HPDE6-E6E7 (cell line): ENCODE data around the gene BPIFB2.

Experiments
- DNase-seq: peaks from one replicate; pipeline ENCODE4 v3.0.0; 2011; ENCODE audit warnings: missing footprints; ENCODE audit errors: extremely low spot score

Gene BPIFB2

GRCh38 chr20:32984631-32985354 is 22.7 kb upstream of the BPIFB2 start:
- DNase-seq = no peak

GRCh38 chr20:32985596-32985995 is 21.9 kb upstream of the BPIFB2 start:
- no peak for DNase-seq

- DNase-seq = no peak
Observed at GRCh38 chr20:32986331-32986966, 21.1 kb upstream of the BPIFB2 start.

GRCh38 chr20:32987044-32987825 is 20.3 kb upstream of the BPIFB2 start:
- no peak for DNase-seq

GRCh38 chr20:32988008-32988407 is 19.5 kb upstream of the BPIFB2 start:
- no peak for DNase-seq

GRCh38 chr20:32989507-32990283 is 17.8 kb upstream of the BPIFB2 start:
- no peak for DNase-seq

GRCh38 chr20:32990426-32990825 is 17.1 kb upstream of the BPIFB2 start:
- DNase-seq = no peak

GRCh38 chr20:32991383-32991782 is 16.1 kb upstream of the BPIFB2 start:
- DNase-seq = no peak

- DNase-seq = no peak
Observed at GRCh38 chr20:32991792-32992641, 15.5 kb upstream of the BPIFB2 start.

GRCh38 chr20:32993496-32994050 is 13.9 kb upstream of the BPIFB2 start:
- no peak for DNase-seq

GRCh38 chr20:32995802-32996201 is 11.7 kb upstream of the BPIFB2 start:
- DNase-seq = no peak

GRCh38 chr20:32997431-32997830 is 10.1 kb upstream of the BPIFB2 start:
- DNase-seq = no peak

GRCh38 chr20:32999603-33000250 is 7.8 kb upstream of the BPIFB2 start:
- DNase-seq = no peak

GRCh38 chr20:33000802-33001466 is 6.6 kb upstream of the BPIFB2 start:
- no peak for DNase-seq

GRCh38 chr20:33002087-33002808 is 5.3 kb upstream of the BPIFB2 start:
- DNase-seq = no peak

- DNase-seq = no peak
Observed at GRCh38 chr20:33004141-33004751, 3.3 kb upstream of the BPIFB2 start, which contains the start of gene SUN5. SUN5 (minus strand) TSS chr20:33004433; CDS start chr20:33004340, 93 bp downstream.

- no peak for DNase-seq
Observed at GRCh38 chr20:33005132-33005566, 2.4 kb upstream of the BPIFB2 start.
